HCT116 (cell line): ENCODE measurements around the gene YAE1. TPM values are rescaled to one million over a fixed set of nuclear protein-coding genes. Genes with fewer than 3 reads are reported as not detected.

ENCODE experiments used
- ATAC-seq: fragments of 200-7000 bp; cut with Tn5 transposase; 2 replicates; pipeline ENCODE4 v1.9.1; 2020; ENCODE audit warnings: mild to moderate bottlenecking, moderate library complexity
- BruUV-seq: library from RNA; stranded (reverse); fragments of 400-500 nt; replicated peaks from 2 replicates; lab custom pipeline; 2021; lab: Mats Ljungman, UMichigan
- CTCF ChIA-PET: fragments of 300-600 bp; sonication (Branson Sonifier 250); formaldehyde crosslinking; loops from one replicate; lab custom pipeline; 2021; ENCODE audit warnings: antibody characterized with exemption; lab: Charles Lee
- POLR2A ChIA-PET: fragments of 300-600, 350-600 bp; sonication (Branson Sonifier 250); formaldehyde crosslinking; loops from one replicate; lab custom pipeline; 2021; ENCODE audit warnings: antibody characterized with exemption; lab: Charles Lee
- RAD21 ChIA-PET, 2 experiments: fragments of 300-600 bp; sonication (Branson Sonifier 250); formaldehyde crosslinking; loops; one replicate each; lab custom pipeline; 2023; ENCODE audit warnings: low total read pairs in 2 of 2; ENCODE audit not compliant: uncharacterized antibody in 2 of 2, unreplicated experiment in 2 of 2, low non-redundant PET in 1 of 2; lab: Charles Lee
- DNase-seq: peaks from one replicate; pipeline ENCODE4 v3.0.0-alpha.2; 2010; ENCODE audit warnings: low read depth, low spot score
- H2AFZ ChIP-seq: fragments of 200-600 bp; shearing (Covaris generic), sonication (generic); 2 replicates; pipeline ENCODE4 v1.6.1; 2017; ENCODE audit warnings: low read depth, mixed run types, mixed read lengths, antibody characterized with exemption, low read length; ENCODE audit not compliant: poor library complexity, severe bottlenecking
- H3K27ac ChIP-seq: 2 replicates; pipeline ENCODE4 v1.5.1; 2012; ENCODE audit warnings: low read depth, low read length
- H3K27me3 ChIP-seq: fragments of 200-600 bp; sonication (generic); 2 replicates; pipeline ENCODE4 v1.6.1; 2016; ENCODE audit warnings: mixed run types, low read length, mixed read lengths; ENCODE audit not compliant: insufficient read depth
- H3K36me3 ChIP-seq, 2 experiments: fragments of 200-500 bp in 1 of 2; fragments of 200-600 bp in 1 of 2; sonication (Bioruptor generic) in 1 of 2; sonication (generic) in 1 of 2; 2 replicates each; pipeline versions ENCODE4 v1.5.1 to v1.6.1; 2014 to 2016; ENCODE audit warnings: low read length in 2 of 2, inconsistent platforms in 1 of 2, mixed read lengths in 1 of 2, mixed run types in 1 of 2; ENCODE audit not compliant: insufficient read depth in 2 of 2, control insufficient read depth in 1 of 2
- H3K4me1 ChIP-seq, 2 experiments: fragments of 200-600 bp in 1 of 2; sonication (generic) in 1 of 2; 2 replicates each; pipeline versions ENCODE4 v1.5.1 to v1.6.1; 2012 to 2017; ENCODE audit warnings: low read length in 2 of 2, inconsistent platforms in 1 of 2, mild to moderate bottlenecking in 1 of 2, mixed read lengths in 1 of 2, mixed run types in 1 of 2, moderate library complexity in 1 of 2; ENCODE audit not compliant: insufficient read depth in 2 of 2, control insufficient read depth in 1 of 2
- H3K4me2 ChIP-seq: fragments of 200-600 bp; sonication (generic); 2 replicates; pipeline ENCODE4 v1.6.1; 2017; ENCODE audit warnings: mixed run types, low read length, mixed read lengths
- H3K4me3 ChIP-seq, 2 experiments: fragments of 200-600 bp in 1 of 2; sonication (generic) in 1 of 2; replicated peaks in 1 of 2; 2 replicates each; pipeline ENCODE4 v1.5.1; 2011 to 2016; ENCODE audit warnings: low read length in 2 of 2, control low read depth in 1 of 2, low read depth in 1 of 2, mild to moderate bottlenecking in 1 of 2, mixed read lengths in 1 of 2, mixed run types in 1 of 2
- H3K79me2 ChIP-seq: fragments of 200-600 bp; sonication (generic); 2 replicates; pipeline ENCODE4 v1.6.1; 2017; ENCODE audit warnings: mild to moderate bottlenecking, mixed run types, low read length, moderate library complexity, mixed read lengths; ENCODE audit not compliant: insufficient read depth
- H3K9ac ChIP-seq: fragments of 200-600 bp; sonication (generic); 2 replicates; pipeline ENCODE4 v1.6.1; 2016; ENCODE audit warnings: low read length, mixed read lengths
- H3K9me2 ChIP-seq: fragments of 200-600 bp; sonication (generic), shearing (Covaris generic); 2 replicates; pipeline ENCODE4 v1.6.1; 2017; ENCODE audit warnings: mixed run types, mild to moderate bottlenecking, moderate library complexity; ENCODE audit not compliant: insufficient read depth
- H3K9me3 ChIP-seq, 2 experiments: fragments of 200-500 bp in 1 of 2; fragments of 200-600 bp in 1 of 2; sonication (Bioruptor generic) in 1 of 2; sonication (generic) in 1 of 2; 2 replicates each; pipeline ENCODE4 v1.6.1; 2014 to 2017; ENCODE audit warnings: low read length in 2 of 2, mixed read lengths in 2 of 2, inconsistent platforms in 1 of 2, low read depth in 1 of 2, mild to moderate bottlenecking in 1 of 2, mixed run types in 1 of 2, moderate library complexity in 1 of 2; ENCODE audit not compliant: control insufficient read depth in 1 of 2, insufficient read depth in 1 of 2
- H4K20me1 ChIP-seq: fragments of 200-600 bp; sonication (generic), shearing (Covaris generic); 2 replicates; pipeline ENCODE4 v1.6.1; 2017; ENCODE audit warnings: mixed run types, mild to moderate bottlenecking, moderate library complexity; ENCODE audit not compliant: insufficient read depth
- CEBPB ChIP-seq: IDR thresholded peaks from 2 replicates; pipeline ENCODE4 v1.6.1; 2012; ENCODE audit warnings: low read depth
- EGR1 ChIP-seq: IDR thresholded peaks from 2 replicates; pipeline ENCODE4 v1.6.1; 2012; ENCODE audit warnings: low read depth
- EZH2 ChIP-seq: fragments of 200-600 bp; sonication (generic); IDR thresholded peaks from 2 replicates; pipeline ENCODE4 v1.6.1; 2017; ENCODE audit warnings: antibody characterized with exemption, mixed run types
- EZH2phosphoT487 ChIP-seq: fragments of 200-600 bp; IDR thresholded peaks from 2 replicates; pipeline ENCODE4 v1.6.1; 2018; ENCODE audit warnings: antibody characterized with exemption, borderline replicate concordance
- FOSL1 ChIP-seq: IDR thresholded peaks from 2 replicates; pipeline ENCODE4 v1.6.1; 2012; ENCODE audit warnings: low read depth
- JUND ChIP-seq: IDR thresholded peaks from 2 replicates; pipeline ENCODE4 v1.6.1; 2012
- POLR2A ChIP-seq: IDR thresholded peaks from 2 replicates; pipeline ENCODE4 v1.7.0; 2011; ENCODE audit warnings: borderline replicate concordance; ENCODE audit not compliant: insufficient read depth, insufficient read length; ENCODE audit errors: extremely low read depth
- RAD21 ChIP-seq: IDR thresholded peaks from 2 replicates; pipeline ENCODE4 v1.6.1; 2012; ENCODE audit warnings: low read depth, mild to moderate bottlenecking
- SIN3A ChIP-seq: IDR thresholded peaks from 2 replicates; pipeline ENCODE4 v1.6.1; 2012; ENCODE audit warnings: low read depth
- SP1 ChIP-seq: IDR thresholded peaks from 2 replicates; pipeline ENCODE4 v1.6.1; 2012; ENCODE audit warnings: low read depth
- SRF ChIP-seq: IDR thresholded peaks from 2 replicates; pipeline ENCODE4 v1.6.1; 2012; ENCODE audit warnings: low read depth
- TCF7L2 ChIP-seq: IDR thresholded peaks from 2 replicates; pipeline ENCODE4 v1.7.0; 2011; ENCODE audit warnings: borderline replicate concordance, inconsistent platforms; ENCODE audit not compliant: insufficient read depth, insufficient read length; ENCODE audit errors: extremely low read depth
- YY1 ChIP-seq: IDR thresholded peaks from 2 replicates; pipeline ENCODE4 v1.6.1; 2011; ENCODE audit warnings: low read length, low read depth, moderate library complexity, mild to moderate bottlenecking; ENCODE audit not compliant: insufficient replicate concordance; ENCODE audit errors: extremely low read depth
- ZFX ChIP-seq: fragments of 450-650 bp; IDR thresholded peaks from 2 replicates; pipeline ENCODE4 v1.6.1; 2017
- ZNF274 ChIP-seq: fragments of 200-500 bp; sonication (Bioruptor generic); IDR thresholded peaks from 2 replicates; pipeline ENCODE4 v1.6.1; 2014; ENCODE audit warnings: mild to moderate bottlenecking, low read depth, low read length, inconsistent platforms
- intact Hi-C: fragments of 100-400 bp; cut with micrococcal nuclease; formaldehyde crosslinking; loops from 2 replicates; pipeline ENCODE4 v1.10.0; 2022
- total RNA-seq: library from RNA; stranded (reverse); gene quantifications from one replicate; pipeline ENCODE4 v1.2.1, GENCODE V29; 2021; ENCODE audit not compliant: unreplicated experiment
- TF ChIP-seq, protein P1 (sequence below): IDR thresholded peaks from 2 replicates; pipeline ENCODE4 v1.6.1; 2012
- TF ChIP-seq, protein P2 (sequence below): IDR thresholded peaks from 2 replicates; pipeline ENCODE4 v1.6.1; 2012; ENCODE audit warnings: low read depth
- TF ChIP-seq, protein P3 (sequence below), 3 experiments: fragments of 200-600 bp in 1 of 3; sonication (generic) in 1 of 3; IDR thresholded peaks in 2 of 3; conservative IDR thresholded peaks in 1 of 3; 2 replicates each; pipeline ENCODE4 v1.5.1; 2012 to 2017; ENCODE audit warnings: low read depth in 2 of 3, low read length in 2 of 3, antibody characterized with exemption in 1 of 3, borderline replicate concordance in 1 of 3, control low read depth in 1 of 3, mild to moderate bottlenecking in 1 of 3, mixed read lengths in 1 of 3, mixed run types in 1 of 3, moderate library complexity in 1 of 3; ENCODE audit not compliant: insufficient read depth in 1 of 3
- TF ChIP-seq, protein P4 (sequence below): IDR thresholded peaks from 2 replicates; pipeline ENCODE4 v1.6.1; 2012
- TF ChIP-seq, protein P5 (sequence below): IDR thresholded peaks from 2 replicates; pipeline ENCODE4 v1.6.1; 2011; ENCODE audit warnings: mild to moderate bottlenecking, low read length, moderate library complexity; ENCODE audit not compliant: insufficient replicate concordance; ENCODE audit errors: extremely low read depth

The YAE1 gene
- total RNA-seq, 1 experiment from 2014 or later: 16.9 TPM

DNA sequence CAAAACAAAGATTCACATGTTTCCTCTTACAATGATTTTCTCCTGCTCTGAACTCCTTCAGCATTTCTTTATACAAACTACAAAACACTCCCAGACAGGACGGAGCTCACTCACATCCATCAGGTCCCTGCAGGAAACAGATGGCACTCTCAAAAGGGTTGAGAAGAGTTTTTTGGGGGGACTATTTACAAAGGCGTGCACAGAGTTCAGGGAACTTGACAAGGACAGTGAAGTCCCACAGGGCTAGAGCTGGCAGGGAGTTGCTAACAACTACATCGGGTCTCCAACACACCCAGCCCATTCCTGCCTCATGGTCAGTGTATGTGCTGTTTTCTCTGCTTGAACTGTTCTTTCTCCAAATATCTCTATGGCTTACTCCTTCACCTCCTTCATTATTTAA is 24.7 kb upstream of the YAE1 start:
- intact Hi-C loops: no loop called here
- BruUV-seq: no TSS peak

More for the DNA sequence above, 24.7 kb upstream of the YAE1 start:
- no peaks in the 10 kb centered on the region for H3K9me3 ChIP-seq
- ChIA-PET RAD21 (no interaction called here), POLR2A (no interaction called here), CTCF (no interaction called here)
- no peak overlapping the region for H3K27ac ChIP-seq
- H3K4me1 ChIP-seq: no peaks in the 10 kb centered on the region
- no peaks in the 10 kb centered on the region for H3K9me2 ChIP-seq
- H3K36me3 ChIP-seq: no peaks in the 10 kb centered on the region
- no peak overlapping the region for H3K4me2 ChIP-seq
- no peak overlapping the region for H3K4me3 ChIP-seq
- DNase-seq (no peak), ATAC-seq (no peak)
- TF ChIP-seq YY1 (no peak), FOSL1 (no peak), SRF (no peak), TCF7L2 (no peak), JUND (no peak), CEBPB (no peak), ZFX (no peak), EZH2phosphoT487 (no peak), POLR2A (no peak), ZNF274 (no peak), SP1 (no peak), EZH2 (no peak), SIN3A (no peak), EGR1 (no peak), RAD21 (no peak)
- TF ChIP-seq, protein P1, sequence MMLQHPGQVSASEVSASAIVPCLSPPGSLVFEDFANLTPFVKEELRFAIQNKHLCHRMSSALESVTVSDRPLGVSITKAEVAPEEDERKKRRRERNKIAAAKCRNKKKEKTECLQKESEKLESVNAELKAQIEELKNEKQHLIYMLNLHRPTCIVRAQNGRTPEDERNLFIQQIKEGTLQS: no peak
- TF ChIP-seq, protein P2, sequence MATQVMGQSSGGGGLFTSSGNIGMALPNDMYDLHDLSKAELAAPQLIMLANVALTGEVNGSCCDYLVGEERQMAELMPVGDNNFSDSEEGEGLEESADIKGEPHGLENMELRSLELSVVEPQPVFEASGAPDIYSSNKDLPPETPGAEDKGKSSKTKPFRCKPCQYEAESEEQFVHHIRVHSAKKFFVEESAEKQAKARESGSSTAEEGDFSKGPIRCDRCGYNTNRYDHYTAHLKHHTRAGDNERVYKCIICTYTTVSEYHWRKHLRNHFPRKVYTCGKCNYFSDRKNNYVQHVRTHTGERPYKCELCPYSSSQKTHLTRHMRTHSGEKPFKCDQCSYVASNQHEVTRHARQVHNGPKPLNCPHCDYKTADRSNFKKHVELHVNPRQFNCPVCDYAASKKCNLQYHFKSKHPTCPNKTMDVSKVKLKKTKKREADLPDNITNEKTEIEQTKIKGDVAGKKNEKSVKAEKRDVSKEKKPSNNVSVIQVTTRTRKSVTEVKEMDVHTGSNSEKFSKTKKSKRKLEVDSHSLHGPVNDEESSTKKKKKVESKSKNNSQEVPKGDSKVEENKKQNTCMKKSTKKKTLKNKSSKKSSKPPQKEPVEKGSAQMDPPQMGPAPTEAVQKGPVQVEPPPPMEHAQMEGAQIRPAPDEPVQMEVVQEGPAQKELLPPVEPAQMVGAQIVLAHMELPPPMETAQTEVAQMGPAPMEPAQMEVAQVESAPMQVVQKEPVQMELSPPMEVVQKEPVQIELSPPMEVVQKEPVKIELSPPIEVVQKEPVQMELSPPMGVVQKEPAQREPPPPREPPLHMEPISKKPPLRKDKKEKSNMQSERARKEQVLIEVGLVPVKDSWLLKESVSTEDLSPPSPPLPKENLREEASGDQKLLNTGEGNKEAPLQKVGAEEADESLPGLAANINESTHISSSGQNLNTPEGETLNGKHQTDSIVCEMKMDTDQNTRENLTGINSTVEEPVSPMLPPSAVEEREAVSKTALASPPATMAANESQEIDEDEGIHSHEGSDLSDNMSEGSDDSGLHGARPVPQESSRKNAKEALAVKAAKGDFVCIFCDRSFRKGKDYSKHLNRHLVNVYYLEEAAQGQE: no peak
- TF ChIP-seq, protein P3, sequence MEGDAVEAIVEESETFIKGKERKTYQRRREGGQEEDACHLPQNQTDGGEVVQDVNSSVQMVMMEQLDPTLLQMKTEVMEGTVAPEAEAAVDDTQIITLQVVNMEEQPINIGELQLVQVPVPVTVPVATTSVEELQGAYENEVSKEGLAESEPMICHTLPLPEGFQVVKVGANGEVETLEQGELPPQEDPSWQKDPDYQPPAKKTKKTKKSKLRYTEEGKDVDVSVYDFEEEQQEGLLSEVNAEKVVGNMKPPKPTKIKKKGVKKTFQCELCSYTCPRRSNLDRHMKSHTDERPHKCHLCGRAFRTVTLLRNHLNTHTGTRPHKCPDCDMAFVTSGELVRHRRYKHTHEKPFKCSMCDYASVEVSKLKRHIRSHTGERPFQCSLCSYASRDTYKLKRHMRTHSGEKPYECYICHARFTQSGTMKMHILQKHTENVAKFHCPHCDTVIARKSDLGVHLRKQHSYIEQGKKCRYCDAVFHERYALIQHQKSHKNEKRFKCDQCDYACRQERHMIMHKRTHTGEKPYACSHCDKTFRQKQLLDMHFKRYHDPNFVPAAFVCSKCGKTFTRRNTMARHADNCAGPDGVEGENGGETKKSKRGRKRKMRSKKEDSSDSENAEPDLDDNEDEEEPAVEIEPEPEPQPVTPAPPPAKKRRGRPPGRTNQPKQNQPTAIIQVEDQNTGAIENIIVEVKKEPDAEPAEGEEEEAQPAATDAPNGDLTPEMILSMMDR (IDR thresholded peaks at IDR 0.05 in 2 of 3, conservative IDR thresholded peaks at IDR 0.05 in 1 of 3; ENCODE audit: borderline replicate concordance in 1 of 3, insufficient read depth in 1 of 3, low read depth in 2 of 3, low read length in 2 of 3): no peak
- TF ChIP-seq, protein P4, sequence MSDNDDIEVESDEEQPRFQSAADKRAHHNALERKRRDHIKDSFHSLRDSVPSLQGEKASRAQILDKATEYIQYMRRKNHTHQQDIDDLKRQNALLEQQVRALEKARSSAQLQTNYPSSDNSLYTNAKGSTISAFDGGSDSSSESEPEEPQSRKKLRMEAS: no peak
- TF ChIP-seq, protein P5, sequence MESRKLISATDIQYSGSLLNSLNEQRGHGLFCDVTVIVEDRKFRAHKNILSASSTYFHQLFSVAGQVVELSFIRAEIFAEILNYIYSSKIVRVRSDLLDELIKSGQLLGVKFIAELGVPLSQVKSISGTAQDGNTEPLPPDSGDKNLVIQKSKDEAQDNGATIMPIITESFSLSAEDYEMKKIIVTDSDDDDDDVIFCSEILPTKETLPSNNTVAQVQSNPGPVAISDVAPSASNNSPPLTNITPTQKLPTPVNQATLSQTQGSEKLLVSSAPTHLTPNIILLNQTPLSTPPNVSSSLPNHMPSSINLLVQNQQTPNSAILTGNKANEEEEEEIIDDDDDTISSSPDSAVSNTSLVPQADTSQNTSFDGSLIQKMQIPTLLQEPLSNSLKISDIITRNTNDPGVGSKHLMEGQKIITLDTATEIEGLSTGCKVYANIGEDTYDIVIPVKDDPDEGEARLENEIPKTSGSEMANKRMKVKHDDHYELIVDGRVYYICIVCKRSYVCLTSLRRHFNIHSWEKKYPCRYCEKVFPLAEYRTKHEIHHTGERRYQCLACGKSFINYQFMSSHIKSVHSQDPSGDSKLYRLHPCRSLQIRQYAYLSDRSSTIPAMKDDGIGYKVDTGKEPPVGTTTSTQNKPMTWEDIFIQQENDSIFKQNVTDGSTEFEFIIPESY: no peak
- no peak overlapping the region for H2AFZ ChIP-seq
- H3K79me2 ChIP-seq: no peaks in the 10 kb centered on the region
- no peaks in the 10 kb centered on the region for H4K20me1 ChIP-seq
- no peak overlapping the region for H3K9ac ChIP-seq
- H3K27me3 ChIP-seq: no peaks in the 10 kb centered on the region
